Tibial nerve (tissue), 4 donors: Measurements from ENCODE around the gene XPOT. TPM values are rescaled to one million over a fixed set of nuclear protein-coding genes. Genes with fewer than 3 reads are reported as not detected.

Experiments
- DNase-seq, 2 donors: peaks; one replicate each; pipeline ENCODE4 v3.0.0-alpha.2; 2019; ENCODE audit warnings: low spot score in 2 of 2
- H3K27ac ChIP-seq, 4 donors: fragments of 200-600 bp; sonication (generic) in 3 of 4; one replicate each; pipeline ENCODE4 v1.5.1; 2017 to 2019; ENCODE audit warnings: mild to moderate bottlenecking in 1 of 4
- H3K27me3 ChIP-seq, 2 donors: fragments of 200-600 bp; sonication (generic) in 1 of 2; one replicate each; pipeline versions ENCODE4 v1.5.1 to v1.6.0; 2017 to 2019
- H3K36me3 ChIP-seq, 3 donors: fragments of 200-600 bp; sonication (generic); one replicate each; pipeline ENCODE4 v1.5.1; 2018 to 2019
- H3K4me1 ChIP-seq, 4 donors: fragments of 200-600 bp; sonication (generic) in 3 of 4; one replicate each; pipeline ENCODE4 v1.5.1; 2017 to 2019
- H3K4me3 ChIP-seq, 4 donors: fragments of 200-600 bp; sonication (generic) in 3 of 4; one replicate each; pipeline ENCODE4 v1.5.1; 2017 to 2019; ENCODE audit warnings: mild to moderate bottlenecking in 1 of 4, moderate library complexity in 1 of 4
- H3K9me3 ChIP-seq, 4 donors: fragments of 200-600 bp; sonication (generic) in 3 of 4; one replicate each; pipeline ENCODE4 v1.5.1; 2017 to 2019
- CTCF ChIP-seq, 5 experiments: fragments of 200-600 bp in 3 of 5; fragments of 450-650 bp in 2 of 5; sonication (generic) in 3 of 5; IDR thresholded peaks; one replicate each; pipeline ENCODE4 v1.5.1; 2016 to 2019; ENCODE audit warnings: antibody characterized with exemption in 5 of 5, mild to moderate bottlenecking in 3 of 5, moderate library complexity in 2 of 5
- EP300 ChIP-seq, 2 donors: sonication (generic); formaldehyde crosslinking; IDR thresholded peaks; one replicate each; pipeline ENCODE4 v1.6.1; 2017; ENCODE audit warnings: antibody characterized with exemption in 2 of 2, mild to moderate bottlenecking in 1 of 2
- POLR2A ChIP-seq, 2 donors: fragments of 450-650 bp; IDR thresholded peaks; one replicate each; pipeline ENCODE4 v1.6.1; 2017; ENCODE audit warnings: antibody characterized with exemption in 2 of 2, mild to moderate bottlenecking in 2 of 2, moderate library complexity in 2 of 2
- WGBS, 2 donors: methylation state at CpG; one replicate each; pipeline ENCODE4 v1.1.5; 2018; 5-methylcytosine and 5-hydroxymethylcytosine counted together
- total RNA-seq, 4 donors: library from RNA; depleted of rRNA; stranded (reverse); fragments of >200 nt; gene quantifications; one replicate each; pipeline ENCODE4 v1.1.0, GENCODE V29; 2016

Gene XPOT
- total RNA-seq, 4 donors from 2014 or later: 42.6 to 53.3 (median 45.3) TPM

GRCh38 chr12:64457466-64457865 lies 53.3 kb downstream of the XPOT start:
- H3K27me3 ChIP-seq: no peaks in the 10 kb centered on the region
- no peak overlapping the region for H3K4me3 ChIP-seq
- DNase-seq: no peak
- peak overlapping the region in 1 of 4 donors; percentile 30 for H3K27ac ChIP-seq
- no peaks in the 10 kb centered on the region for H3K9me3 ChIP-seq
- no peak for TF ChIP-seq POLR2A (IDR thresholded peaks at IDR 0.05)
- no peak for TF ChIP-seq EP300 (IDR thresholded peaks at IDR 0.05)
- no peak for TF ChIP-seq CTCF (IDR thresholded peaks at IDR 0.05)
- peaks cover 0 to 38% (median 20%) of the 10 kb centered on the region in 4 donors for H3K4me1 ChIP-seq
- WGBS, 2 donors: 86 to 88% methylated on average over 3 of the region's 3 CpGs
- H3K36me3 ChIP-seq: peaks cover 0 to 15% (median 0%) of the 10 kb centered on the region in 3 donors

- no peak for DNase-seq
- no peak overlapping the region for H3K4me3 ChIP-seq
- H3K4me1 ChIP-seq: peaks cover 0 to 36% (median 20%) of the 10 kb centered on the region in 4 donors
- peak overlapping the region in 1 of 4 donors; percentile 30 for H3K27ac ChIP-seq
- no peaks in the 10 kb centered on the region for H3K27me3 ChIP-seq
- TF ChIP-seq EP300 (IDR thresholded peaks at IDR 0.05): no peak
- TF ChIP-seq CTCF (IDR thresholded peaks at IDR 0.05): no peak
- TF ChIP-seq POLR2A (IDR thresholded peaks at IDR 0.05): no peak
- peaks cover 0 to 16% (median 0%) of the 10 kb centered on the region in 3 donors for H3K36me3 ChIP-seq
- no peaks in the 10 kb centered on the region for H3K9me3 ChIP-seq
- WGBS, 2 donors: 84% methylated on average over 4 of the region's 4 CpGs
These were observed 53.7 kb downstream of the XPOT start for GRCh38 chr12:64457923-64458322.

- TF ChIP-seq POLR2A (IDR thresholded peaks at IDR 0.05) (no peak), CTCF (IDR thresholded peaks at IDR 0.05) (no peak), EP300 (IDR thresholded peaks at IDR 0.05) (no peak)
- Histone ChIP-seq H3K27ac (peak overlapping the region in 3 of 4 donors; percentile 72 to 81 (median 75)), H3K36me3 (peaks cover 0 to 29% (median 0%) of the 10 kb centered on the region in 3 donors), H3K27me3 (no peaks in the 10 kb centered on the region), H3K4me1 (peaks cover 0 to 23% (median 16%) of the 10 kb centered on the region in 4 donors), H3K4me3 (peak overlapping the region in 3 of 4 donors; percentile 3 to 36 (median 36)), H3K9me3 (no peaks in the 10 kb centered on the region)
- no peak for DNase-seq
- WGBS, 2 donors: 23 to 28% methylated on average over 3 of the region's 3 CpGs
These were observed 55.3 kb downstream of the XPOT start for GRCh38 chr12:64459394-64459891.

GRCh38 chr12:64461634-64462414 lies 57.6 kb downstream of the XPOT start:
- H3K27ac ChIP-seq: peak overlapping the region in 1 of 4 donors; percentile 23
- no peak for DNase-seq
- H3K36me3 ChIP-seq: peaks cover 0 to 39% (median 0%) of the 10 kb centered on the region in 3 donors
- 51 to 52% methylated on average over 2 of the region's 2 CpGs for WGBS, 2 donors
- H3K4me1 ChIP-seq: peaks cover 0 to 23% (median 14%) of the 10 kb centered on the region in 4 donors
- no peaks in the 10 kb centered on the region for H3K27me3 ChIP-seq
- no peak overlapping the region for H3K4me3 ChIP-seq
- H3K9me3 ChIP-seq: no peaks in the 10 kb centered on the region
- TF ChIP-seq EP300 (IDR thresholded peaks at IDR 0.05): no peak

GRCh38 chr12:64466178-64466577 lies 62.0 kb downstream of the XPOT start:
- Histone ChIP-seq H3K27ac (no peak overlapping the region), H3K9me3 (no peaks in the 10 kb centered on the region), H3K36me3 (peaks cover 0 to 70% (median 3%) of the 10 kb centered on the region in 3 donors), H3K4me1 (peaks cover 0 to 10% (median 0%) of the 10 kb centered on the region in 4 donors), H3K27me3 (no peaks in the 10 kb centered on the region), H3K4me3 (no peak overlapping the region)
- TF ChIP-seq CTCF (IDR thresholded peaks at IDR 0.05) (no peak), EP300 (IDR thresholded peaks at IDR 0.05) (no peak), POLR2A (IDR thresholded peaks at IDR 0.05) (no peak)
- DNase-seq: no peak
